ENCODE results near the gene SLC12A4. TPM values are rescaled to one million over a fixed set of nuclear protein-coding genes. Genes with fewer than 3 reads are reported as not detected.
A peak's percentile ranks its signal among the peaks of the same experiment; 100 is the strongest.

SLC12A4 gene
- total RNA-seq, 1 experiment from 2014 or later = 41.9 TPM

- Histone ChIP-seq H3K36me3 (ENCODE audit: insufficient read depth, low read length, poor library complexity, severe bottlenecking) (peaks cover 4% of the 10 kb centered on the region), H3K4me3 (ENCODE audit: low read depth, low read length, poor library complexity, severe bottlenecking) (peak overlapping the region; percentile 68), H3K4me1 (ENCODE audit: insufficient read depth, low read length, poor library complexity, severe bottlenecking) (peaks cover 19% of the 10 kb centered on the region), H3K9me3 (ENCODE audit: low read depth, low read length, poor library complexity, severe bottlenecking) (no peaks in the 10 kb centered on the region), H3K27me3 (replicated peaks; ENCODE audit: insufficient read depth, low read depth, low read length, poor library complexity) (no peaks in the 10 kb centered on the region), H3K27ac (ENCODE audit: low read depth, low read length, poor library complexity, severe bottlenecking) (peak overlapping the region; percentile 87)
- ChIA-PET POLR2A (ENCODE audit: low non-redundant PET) (no interaction called here), CTCF (interaction anchor here (0.7 kb wide), 1 partner anchor 446 kb away, joined by 3 read pairs; no protein-coding TSS in a partner anchor)
- DNase-seq (ENCODE audit: low spot score) = peak; percentile 45
- no peak for TF ChIP-seq CTCF (conservative IDR thresholded peaks at IDR 0.05; ENCODE audit: low read depth, low read length)
- no peak for TF ChIP-seq EZH2 (IDR thresholded peaks at IDR 0.05; ENCODE audit: borderline replicate concordance, low read depth, low read length, poor library complexity, severe bottlenecking)
- BruUV-seq (replicated peaks) = TSS peak; percentile 39
- intact Hi-C loops (cut with micrococcal nuclease; ENCODE audit: unreplicated experiment) = no loop called here
Observed at GRCh38 chr16:67967183-67967957, 1.1 kb downstream of the SLC12A4 start.

GRCh38 chr16:67966549-67967182 is 1.8 kb downstream of the SLC12A4 start:
- ChIA-PET CTCF (interaction anchor here (0.5 to 0.7 kb wide), 2 partner anchors 129 to 446 kb away, joined by 3 read pairs; no protein-coding TSS in a partner anchor), POLR2A (ENCODE audit: low non-redundant PET) (no interaction called here)
- H3K4me1 ChIP-seq (ENCODE audit: insufficient read depth, low read length, poor library complexity, severe bottlenecking) = peaks cover 19% of the 10 kb centered on the region
- DNase-seq (ENCODE audit: low spot score) = no peak
- no TSS peak for BruUV-seq (replicated peaks)
- TF ChIP-seq CTCF (conservative IDR thresholded peaks at IDR 0.05; ENCODE audit: low read depth, low read length) (no peak), EZH2 (IDR thresholded peaks at IDR 0.05; ENCODE audit: borderline replicate concordance, low read depth, low read length, poor library complexity, severe bottlenecking) (no peak)
- H3K4me3 ChIP-seq (ENCODE audit: low read depth, low read length, poor library complexity, severe bottlenecking) = peak overlapping the region; percentile 68
- H3K27ac ChIP-seq (ENCODE audit: low read depth, low read length, poor library complexity, severe bottlenecking) = peak overlapping the region; percentile 54
- H3K27me3 ChIP-seq (replicated peaks; ENCODE audit: insufficient read depth, low read depth, low read length, poor library complexity) = no peaks in the 10 kb centered on the region
- H3K9me3 ChIP-seq (ENCODE audit: low read depth, low read length, poor library complexity, severe bottlenecking) = no peaks in the 10 kb centered on the region
- intact Hi-C loops (cut with micrococcal nuclease; ENCODE audit: unreplicated experiment) = no loop called here
- peaks cover 11% of the 10 kb centered on the region for H3K36me3 ChIP-seq (ENCODE audit: insufficient read depth, low read length, poor library complexity, severe bottlenecking)

GRCh38 chr16:67965668-67966548 is 2.5 kb downstream of the SLC12A4 start:
- TF ChIP-seq CTCF (conservative IDR thresholded peaks at IDR 0.05; ENCODE audit: low read depth, low read length) (no peak), EZH2 (IDR thresholded peaks at IDR 0.05; ENCODE audit: borderline replicate concordance, low read depth, low read length, poor library complexity, severe bottlenecking) (no peak)
- intact Hi-C loops (cut with micrococcal nuclease; ENCODE audit: unreplicated experiment) = no loop called here
- no peaks in the 10 kb centered on the region for H3K27me3 ChIP-seq (replicated peaks; ENCODE audit: insufficient read depth, low read depth, low read length, poor library complexity)
- peaks cover 19% of the 10 kb centered on the region for H3K4me1 ChIP-seq (ENCODE audit: insufficient read depth, low read length, poor library complexity, severe bottlenecking)
- H3K9me3 ChIP-seq (ENCODE audit: low read depth, low read length, poor library complexity, severe bottlenecking) = no peaks in the 10 kb centered on the region
- no peak overlapping the region for H3K4me3 ChIP-seq (ENCODE audit: low read depth, low read length, poor library complexity, severe bottlenecking)
- BruUV-seq (replicated peaks) = no TSS peak
- POLR2A ChIA-PET (ENCODE audit: low non-redundant PET) = interaction anchor here (0.6 kb wide), 1 partner anchor 119 kb away, joined by 4 read pairs; the partner anchor contains the start of gene NFATC3
- no peak for DNase-seq (ENCODE audit: low spot score)
- CTCF ChIA-PET = interaction anchor here (0.5 kb wide), 1 partner anchor 128 kb away, joined by 3 read pairs; no protein-coding TSS in a partner anchor
- H3K27ac ChIP-seq (ENCODE audit: low read depth, low read length, poor library complexity, severe bottlenecking) = peak overlapping the region; percentile 54
- peaks cover 18% of the 10 kb centered on the region for H3K36me3 ChIP-seq (ENCODE audit: insufficient read depth, low read length, poor library complexity, severe bottlenecking)
